IPS-18c (cell line): ENCODE data around the gene CPNE2.
"Not testable (repeated sequence)": the region's sequence is repeated elsewhere in the genome, so short reads cannot be mapped to it uniquely, and the experiment has no call there.

Experiments used
- H3K4me3 ChIP-seq: 2 replicates; pipeline ENCODE4 v1.7.0; 2013; ENCODE audit warnings: low read depth, mild to moderate bottlenecking, low read length, moderate library complexity; ENCODE audit not compliant: insufficient read depth
- H3K9me3 ChIP-seq: one replicate; pipeline ENCODE4 v1.6.1; 2013; ENCODE audit warnings: mild to moderate bottlenecking, low read length, moderate library complexity; ENCODE audit not compliant: control insufficient read depth, insufficient read depth

CPNE2 gene

GRCh38 chr16:57189527-57189926, 97.1 kb downstream of the CPNE2 start:
- not testable (repeated sequence) for H3K9me3 ChIP-seq, H3K4me3 ChIP-seq

GRCh38 chr16:57190136-57190535, 97.8 kb downstream of the CPNE2 start:
- H3K4me3 ChIP-seq, result no peak overlapping the region
- no peaks in the 10 kb centered on the region for H3K9me3 ChIP-seq

GRCh38 chr16:57191056-57191571, 98.7 kb downstream of the CPNE2 start:
- Histone ChIP-seq H3K4me3 (no peak overlapping the region), H3K9me3 (no peaks in the 10 kb centered on the region)

GRCh38 chr16:57192146-57192545, 99.8 kb downstream of the CPNE2 start:
- H3K4me3 ChIP-seq, result no peak overlapping the region
- H3K9me3 ChIP-seq, result no peaks in the 10 kb centered on the region

GRCh38 chr16:57192720-57193486, 100.5 kb downstream of the CPNE2 start:
- Histone ChIP-seq H3K4me3 (no peak overlapping the region), H3K9me3 (peaks cover 2% of the 10 kb centered on the region)

GRCh38 chr16:57194512-57194911, 102.1 kb downstream of the CPNE2 start:
- no peak overlapping the region for H3K4me3 ChIP-seq
- H3K9me3 ChIP-seq, result peaks cover 2% of the 10 kb centered on the region

- Histone ChIP-seq H3K4me3 (no peak overlapping the region), H3K9me3 (peaks cover 2% of the 10 kb centered on the region)
Measured at GRCh38 chr16:57196286-57196685, 103.9 kb downstream of the CPNE2 start.

GRCh38 chr16:57196753-57197152, 104.4 kb downstream of the CPNE2 start:
- Histone ChIP-seq H3K4me3 (no peak overlapping the region), H3K9me3 (peaks cover 2% of the 10 kb centered on the region)
